Liver (tissue), 9 donors: ENCODE measurements around the gene MED16. TPM values are rescaled to one million over a fixed set of nuclear protein-coding genes. Genes with fewer than 3 reads are reported as not detected.

Experiments
- DNase-seq: peaks from one replicate; pipeline ENCODE4 v3.0.0-alpha.2; 2017; ENCODE audit warnings: low spot score
- H3K27ac ChIP-seq, 2 donors: one replicate each; pipeline ENCODE4 v1.7.0; 2013; ENCODE audit warnings: inconsistent platforms in 2 of 2, low read length in 2 of 2, control low read depth in 1 of 2, low read depth in 1 of 2, mild to moderate bottlenecking in 1 of 2
- H3K27me3 ChIP-seq, 4 donors: one replicate each; pipeline versions ENCODE4 v1.6.1 to v1.7.0; 2013; ENCODE audit warnings: low read length in 3 of 4, inconsistent platforms in 1 of 4, mild to moderate bottlenecking in 1 of 4, moderate library complexity in 1 of 4; ENCODE audit not compliant: control insufficient read depth in 4 of 4, insufficient read depth in 4 of 4
- H3K36me3 ChIP-seq, 4 donors: one replicate each; pipeline versions ENCODE4 v1.6.1 to v1.7.0; 2013; ENCODE audit warnings: low read length in 3 of 4, mild to moderate bottlenecking in 3 of 4, low read depth in 1 of 4, moderate library complexity in 1 of 4; ENCODE audit not compliant: control insufficient read depth in 4 of 4, insufficient read depth in 3 of 4
- H3K4me1 ChIP-seq, 4 donors: one replicate each; pipeline versions ENCODE4 v1.6.1 to v1.7.0; 2013; ENCODE audit warnings: low read length in 3 of 4, mild to moderate bottlenecking in 3 of 4, moderate library complexity in 1 of 4; ENCODE audit not compliant: control insufficient read depth in 4 of 4, insufficient read depth in 4 of 4
- H3K4me3 ChIP-seq, 3 donors: one replicate each; pipeline versions ENCODE4 v1.6.1 to v1.7.0; 2013; ENCODE audit warnings: low read length in 3 of 3, control low read depth in 1 of 3, low read depth in 1 of 3, mild to moderate bottlenecking in 1 of 3
- H3K9ac ChIP-seq, 2 donors: one replicate each; pipeline ENCODE4 v1.7.0; 2013; ENCODE audit warnings: low read length in 2 of 2, mild to moderate bottlenecking in 2 of 2, moderate library complexity in 2 of 2, control low read depth in 1 of 2, low read depth in 1 of 2
- H3K9me3 ChIP-seq, 4 donors: one replicate each; pipeline versions ENCODE4 v1.6.1 to v1.7.0; 2013; ENCODE audit warnings: low read length in 3 of 4; ENCODE audit not compliant: control insufficient read depth in 4 of 4
- CTCF ChIP-seq: fragments of 150-350 bp; IDR thresholded peaks from 2 replicates; pipeline ENCODE4 v1.5.1; 2017; ENCODE audit warnings: improper control_type of control experiment, low read depth, low read length; ENCODE audit not compliant: missing input control
- EGR1 ChIP-seq, 2 donors: IDR thresholded peaks; 2 replicates each; pipeline ENCODE4 v1.6.1; 2016 to 2018; ENCODE audit warnings: antibody characterized with exemption in 2 of 2, low read depth in 2 of 2
- FOXA1 ChIP-seq: IDR thresholded peaks from 2 replicates; pipeline ENCODE4 v1.6.1; 2016; ENCODE audit warnings: antibody characterized with exemption
- FOXA2 ChIP-seq: IDR thresholded peaks from 2 replicates; pipeline ENCODE4 v1.6.1; 2016; ENCODE audit warnings: antibody characterized with exemption
- GABPA ChIP-seq, 2 donors: IDR thresholded peaks in 1 of 2; conservative IDR thresholded peaks in 1 of 2; 2 replicates each; pipeline ENCODE4 v1.6.1; 2016; ENCODE audit warnings: antibody characterized with exemption in 2 of 2, mild to moderate bottlenecking in 1 of 2, moderate library complexity in 1 of 2
- HNF4A ChIP-seq, 2 donors: conservative IDR thresholded peaks; 2 replicates each; pipeline ENCODE4 v1.6.1; 2016; ENCODE audit warnings: antibody characterized with exemption in 2 of 2, mild to moderate bottlenecking in 2 of 2
- HNF4G ChIP-seq: IDR thresholded peaks from 2 replicates; pipeline ENCODE4 v1.6.1; 2016; ENCODE audit warnings: antibody characterized with exemption
- JUND ChIP-seq, 2 donors: IDR thresholded peaks; 2 replicates each; pipeline ENCODE4 v1.6.1; 2016; ENCODE audit warnings: antibody characterized with exemption in 2 of 2
- MAX ChIP-seq: IDR thresholded peaks from 2 replicates; pipeline ENCODE4 v1.6.1; 2016; ENCODE audit warnings: antibody characterized with exemption
- NR2F2 ChIP-seq: IDR thresholded peaks from 2 replicates; pipeline ENCODE4 v1.6.1; 2016; ENCODE audit warnings: antibody characterized with exemption
- RAD21 ChIP-seq, 2 donors: IDR thresholded peaks; 2 replicates each; pipeline ENCODE4 v1.6.1; 2016; ENCODE audit warnings: antibody characterized with exemption in 2 of 2, mild to moderate bottlenecking in 2 of 2
- RXRA ChIP-seq, 2 donors: IDR thresholded peaks; 2 replicates each; pipeline ENCODE4 v1.6.1; 2017 to 2018; ENCODE audit warnings: antibody characterized with exemption in 2 of 2, mild to moderate bottlenecking in 1 of 2
- SP1 ChIP-seq: IDR thresholded peaks from 2 replicates; pipeline ENCODE4 v1.6.1; 2018; ENCODE audit warnings: antibody characterized with exemption, mild to moderate bottlenecking
- TAF1 ChIP-seq: conservative IDR thresholded peaks from 2 replicates; pipeline ENCODE4 v1.6.1; 2016; ENCODE audit warnings: antibody characterized with exemption, mild to moderate bottlenecking
- YY1 ChIP-seq: IDR thresholded peaks from 2 replicates; pipeline ENCODE4 v1.6.1; 2016; ENCODE audit warnings: antibody characterized with exemption, mild to moderate bottlenecking
- WGBS: extraction: QIAGEN DNeasy Blood & Tissue Kit; methylation state at CpG from one replicate; pipeline ENCODE4 v1.1.7; 2013; 5-methylcytosine and 5-hydroxymethylcytosine counted together
- polyA plus RNA-seq, 2 donors: library from polyadenylated mRNA; stranded (reverse) in 1 of 2; unstranded in 1 of 2; fragments of 200-250 nt in 1 of 2; fragments of >200 nt in 1 of 2; fragmentation: Nextera tagmentation in 1 of 2; extraction: Ambion mirVana in 1 of 2; gene quantifications; one replicate each; pipeline versions ENCODE4 v1.2.1 to v1.2.3, GENCODE V29; 2013 to 2015
- total RNA-seq, 2 donors: library from RNA; depleted of rRNA; stranded (reverse); fragments of >200 nt; gene quantifications; one replicate each; pipeline ENCODE4 v1.2.3, GENCODE V29; 2014
- TF ChIP-seq, protein P1 (sequence below): IDR thresholded peaks from 2 replicates; pipeline ENCODE4 v1.6.1; 2016; ENCODE audit warnings: antibody characterized with exemption
- TF ChIP-seq, protein P2 (sequence below): IDR thresholded peaks from 2 replicates; pipeline ENCODE4 v1.6.1; 2016; ENCODE audit warnings: antibody characterized with exemption, mild to moderate bottlenecking
- TF ChIP-seq, protein P3 (sequence below): IDR thresholded peaks from 2 replicates; pipeline ENCODE4 v1.6.1; 2016; ENCODE audit warnings: antibody characterized with exemption
- donor health status: healthy.
- donor health status: healthy.
- donor health status: healthy.
- donor health status: healthy.
- donor health status: healthy.

The MED16 gene
- total and polyA plus RNA-seq, 4 donors, result 30.6 to 50.5 (median 41.0) TPM

DNA sequence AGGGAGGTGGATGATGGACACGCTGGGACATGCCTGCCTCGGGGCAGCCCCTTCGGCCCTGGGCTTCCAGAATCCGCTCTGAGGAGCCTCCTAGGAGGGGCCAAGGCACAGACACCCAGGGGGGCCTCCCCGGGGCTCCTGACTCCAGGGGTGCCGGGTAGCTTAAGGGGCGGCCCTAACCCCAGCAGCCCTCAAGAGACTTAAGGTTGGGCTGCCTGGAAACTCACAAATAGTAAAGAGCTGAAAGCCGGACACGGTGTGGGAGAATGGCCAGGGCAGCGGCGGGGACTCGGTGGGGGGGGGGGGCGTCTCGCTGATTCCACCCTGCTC lies 40.5 kb upstream of the MED16 start:
- TF ChIP-seq MAX, result no peak
- TF ChIP-seq RXRA (IDR thresholded peaks at IDR 0.05), result no peak
- TF ChIP-seq, protein P1, sequence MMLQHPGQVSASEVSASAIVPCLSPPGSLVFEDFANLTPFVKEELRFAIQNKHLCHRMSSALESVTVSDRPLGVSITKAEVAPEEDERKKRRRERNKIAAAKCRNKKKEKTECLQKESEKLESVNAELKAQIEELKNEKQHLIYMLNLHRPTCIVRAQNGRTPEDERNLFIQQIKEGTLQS, result no peak
- no peak for TF ChIP-seq CTCF
- TF ChIP-seq HNF4A (conservative IDR thresholded peaks at IDR 0.05), result no peak
- 81% methylated on average over 14 of the region's 14 CpGs for WGBS

DNA sequence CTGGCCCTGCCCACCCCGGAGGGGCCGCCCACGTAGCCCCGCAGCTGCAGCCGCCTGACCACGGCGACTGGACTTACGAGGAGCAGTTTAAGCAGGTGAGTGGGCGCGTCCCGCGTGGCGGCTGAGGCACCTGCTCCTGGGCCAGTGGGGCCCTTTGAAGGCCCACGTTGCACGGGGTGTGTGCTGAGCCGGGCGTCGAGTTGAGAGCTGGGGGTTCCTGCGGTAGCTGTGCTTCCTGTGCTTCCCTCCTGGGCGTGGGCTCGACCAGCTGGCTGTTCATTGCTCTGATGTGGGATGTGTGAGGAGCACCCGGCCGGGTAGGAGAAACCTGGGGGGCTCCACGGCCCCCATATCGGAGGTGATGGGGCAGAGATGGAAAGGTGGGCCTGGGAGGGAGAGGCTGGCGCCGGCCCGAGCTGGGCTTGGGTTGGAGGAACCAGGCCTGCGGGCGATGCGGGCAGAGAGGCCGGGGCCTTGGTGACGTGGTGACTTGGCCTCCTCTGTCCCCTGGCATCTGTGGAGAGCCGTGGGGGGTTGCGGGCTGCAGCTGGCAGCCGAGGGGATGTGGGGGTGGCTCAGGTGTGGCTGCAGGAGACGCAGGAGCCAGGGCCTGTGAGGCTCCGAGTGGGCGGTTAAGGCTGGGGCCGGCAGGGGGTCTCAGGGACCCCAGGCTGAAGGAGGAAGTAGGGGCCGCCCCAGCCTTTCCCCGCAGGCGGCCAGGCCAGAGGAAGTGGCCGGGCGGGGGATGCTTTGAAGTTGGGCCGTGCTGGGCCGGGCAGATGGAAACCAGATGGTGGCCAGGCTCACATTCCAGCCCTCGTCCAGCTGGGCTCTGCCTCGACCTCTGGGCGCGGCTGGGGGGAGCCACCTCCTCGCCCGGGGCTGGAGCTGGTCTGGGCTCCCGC lies 39.9 kb upstream of the MED16 start:
- Histone ChIP-seq H3K27me3 (no peaks in the 10 kb centered on the region), H3K36me3 (no peaks in the 10 kb centered on the region), H3K4me1 (peaks cover 18 to 45% (median 28%) of the 10 kb centered on the region in 4 donors), H3K9ac (no peak overlapping the region), H3K9me3 (no peaks in the 10 kb centered on the region), H3K4me3 (no peak overlapping the region), H3K27ac (no peak overlapping the region)
- TF ChIP-seq RXRA (IDR thresholded peaks at IDR 0.05) (no peak), HNF4G (no peak), FOXA1 (no peak), SP1 (no peak), RAD21 (IDR thresholded peaks at IDR 0.05) (no peak), FOXA2 (no peak), JUND (IDR thresholded peaks at IDR 0.05) (no peak), TAF1 (no peak), GABPA (IDR thresholded peaks at IDR 0.05 in 1 of 2, conservative IDR thresholded peaks at IDR 0.05 in 1 of 2) (no peak), MAX (no peak), NR2F2 (no peak), YY1 (no peak), HNF4A (conservative IDR thresholded peaks at IDR 0.05) (no peak), CTCF (no peak), EGR1 (IDR thresholded peaks at IDR 0.05; ENCODE audit: low read depth in 2 of 2) (no peak)
- TF ChIP-seq, protein P2, sequence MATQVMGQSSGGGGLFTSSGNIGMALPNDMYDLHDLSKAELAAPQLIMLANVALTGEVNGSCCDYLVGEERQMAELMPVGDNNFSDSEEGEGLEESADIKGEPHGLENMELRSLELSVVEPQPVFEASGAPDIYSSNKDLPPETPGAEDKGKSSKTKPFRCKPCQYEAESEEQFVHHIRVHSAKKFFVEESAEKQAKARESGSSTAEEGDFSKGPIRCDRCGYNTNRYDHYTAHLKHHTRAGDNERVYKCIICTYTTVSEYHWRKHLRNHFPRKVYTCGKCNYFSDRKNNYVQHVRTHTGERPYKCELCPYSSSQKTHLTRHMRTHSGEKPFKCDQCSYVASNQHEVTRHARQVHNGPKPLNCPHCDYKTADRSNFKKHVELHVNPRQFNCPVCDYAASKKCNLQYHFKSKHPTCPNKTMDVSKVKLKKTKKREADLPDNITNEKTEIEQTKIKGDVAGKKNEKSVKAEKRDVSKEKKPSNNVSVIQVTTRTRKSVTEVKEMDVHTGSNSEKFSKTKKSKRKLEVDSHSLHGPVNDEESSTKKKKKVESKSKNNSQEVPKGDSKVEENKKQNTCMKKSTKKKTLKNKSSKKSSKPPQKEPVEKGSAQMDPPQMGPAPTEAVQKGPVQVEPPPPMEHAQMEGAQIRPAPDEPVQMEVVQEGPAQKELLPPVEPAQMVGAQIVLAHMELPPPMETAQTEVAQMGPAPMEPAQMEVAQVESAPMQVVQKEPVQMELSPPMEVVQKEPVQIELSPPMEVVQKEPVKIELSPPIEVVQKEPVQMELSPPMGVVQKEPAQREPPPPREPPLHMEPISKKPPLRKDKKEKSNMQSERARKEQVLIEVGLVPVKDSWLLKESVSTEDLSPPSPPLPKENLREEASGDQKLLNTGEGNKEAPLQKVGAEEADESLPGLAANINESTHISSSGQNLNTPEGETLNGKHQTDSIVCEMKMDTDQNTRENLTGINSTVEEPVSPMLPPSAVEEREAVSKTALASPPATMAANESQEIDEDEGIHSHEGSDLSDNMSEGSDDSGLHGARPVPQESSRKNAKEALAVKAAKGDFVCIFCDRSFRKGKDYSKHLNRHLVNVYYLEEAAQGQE, result no peak
- TF ChIP-seq, protein P3, sequence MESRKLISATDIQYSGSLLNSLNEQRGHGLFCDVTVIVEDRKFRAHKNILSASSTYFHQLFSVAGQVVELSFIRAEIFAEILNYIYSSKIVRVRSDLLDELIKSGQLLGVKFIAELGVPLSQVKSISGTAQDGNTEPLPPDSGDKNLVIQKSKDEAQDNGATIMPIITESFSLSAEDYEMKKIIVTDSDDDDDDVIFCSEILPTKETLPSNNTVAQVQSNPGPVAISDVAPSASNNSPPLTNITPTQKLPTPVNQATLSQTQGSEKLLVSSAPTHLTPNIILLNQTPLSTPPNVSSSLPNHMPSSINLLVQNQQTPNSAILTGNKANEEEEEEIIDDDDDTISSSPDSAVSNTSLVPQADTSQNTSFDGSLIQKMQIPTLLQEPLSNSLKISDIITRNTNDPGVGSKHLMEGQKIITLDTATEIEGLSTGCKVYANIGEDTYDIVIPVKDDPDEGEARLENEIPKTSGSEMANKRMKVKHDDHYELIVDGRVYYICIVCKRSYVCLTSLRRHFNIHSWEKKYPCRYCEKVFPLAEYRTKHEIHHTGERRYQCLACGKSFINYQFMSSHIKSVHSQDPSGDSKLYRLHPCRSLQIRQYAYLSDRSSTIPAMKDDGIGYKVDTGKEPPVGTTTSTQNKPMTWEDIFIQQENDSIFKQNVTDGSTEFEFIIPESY, result no peak
- TF ChIP-seq, protein P1, result no peak
- WGBS, result 75% methylated on average over 54 of the region's 54 CpGs
- no peak for DNase-seq

More for the DNA sequence above, 40.5 kb upstream of the MED16 start:
- H3K4me3 ChIP-seq, result no peak overlapping the region
- H3K9ac ChIP-seq, result no peak overlapping the region
- H3K4me1 ChIP-seq, result peaks cover 18 to 43% (median 26%) of the 10 kb centered on the region in 4 donors
- no peaks in the 10 kb centered on the region for H3K36me3 ChIP-seq
- no peaks in the 10 kb centered on the region for H3K9me3 ChIP-seq
- no peak overlapping the region for H3K27ac ChIP-seq
- DNase-seq, result no peak
- no peaks in the 10 kb centered on the region for H3K27me3 ChIP-seq
